ENCODE results near the gene LAMTOR3. TPM values are rescaled to one million over a fixed set of nuclear protein-coding genes. Genes with fewer than 3 reads are reported as not detected.
"Not testable (repeated sequence)": the region's sequence is repeated elsewhere in the genome, so short reads cannot be mapped to it uniquely, and the experiment has no call there.

Gene LAMTOR3
- total RNA-seq, 4 donors from 2014 or later: 37.9 to 87.0 (median 40.3) TPM

DNA sequence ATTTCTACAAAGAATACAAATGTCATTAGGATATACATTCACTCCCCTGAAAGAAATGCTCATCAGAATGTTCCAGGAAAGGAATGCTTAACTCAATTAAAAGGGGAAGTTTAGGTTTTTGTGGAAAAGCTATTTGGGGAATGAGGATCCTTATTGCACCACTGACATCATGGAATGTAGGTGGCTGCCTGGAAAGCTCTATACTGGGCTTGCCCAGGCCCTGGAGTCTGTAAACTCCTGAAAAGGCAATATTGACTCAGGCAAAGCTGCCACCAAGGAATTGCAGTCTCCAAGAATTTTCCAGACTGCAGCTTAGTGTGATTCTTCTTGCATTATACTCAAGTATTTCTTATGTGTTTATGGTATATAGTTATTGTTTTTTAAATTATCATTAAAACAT, 61.9 kb downstream of the LAMTOR3 start:
- DNase-seq: no peak
- Histone ChIP-seq H3K27me3 (no peaks in the 10 kb centered on the region), H3K36me3 (no peaks in the 10 kb centered on the region), H3K4me3 (no peak overlapping the region), H3K9me3 (no peaks in the 10 kb centered on the region), H3K4me1 (no peaks in the 10 kb centered on the region), H3K27ac (no peak overlapping the region)
- TF ChIP-seq, protein P1, sequence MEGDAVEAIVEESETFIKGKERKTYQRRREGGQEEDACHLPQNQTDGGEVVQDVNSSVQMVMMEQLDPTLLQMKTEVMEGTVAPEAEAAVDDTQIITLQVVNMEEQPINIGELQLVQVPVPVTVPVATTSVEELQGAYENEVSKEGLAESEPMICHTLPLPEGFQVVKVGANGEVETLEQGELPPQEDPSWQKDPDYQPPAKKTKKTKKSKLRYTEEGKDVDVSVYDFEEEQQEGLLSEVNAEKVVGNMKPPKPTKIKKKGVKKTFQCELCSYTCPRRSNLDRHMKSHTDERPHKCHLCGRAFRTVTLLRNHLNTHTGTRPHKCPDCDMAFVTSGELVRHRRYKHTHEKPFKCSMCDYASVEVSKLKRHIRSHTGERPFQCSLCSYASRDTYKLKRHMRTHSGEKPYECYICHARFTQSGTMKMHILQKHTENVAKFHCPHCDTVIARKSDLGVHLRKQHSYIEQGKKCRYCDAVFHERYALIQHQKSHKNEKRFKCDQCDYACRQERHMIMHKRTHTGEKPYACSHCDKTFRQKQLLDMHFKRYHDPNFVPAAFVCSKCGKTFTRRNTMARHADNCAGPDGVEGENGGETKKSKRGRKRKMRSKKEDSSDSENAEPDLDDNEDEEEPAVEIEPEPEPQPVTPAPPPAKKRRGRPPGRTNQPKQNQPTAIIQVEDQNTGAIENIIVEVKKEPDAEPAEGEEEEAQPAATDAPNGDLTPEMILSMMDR (IDR thresholded peaks at IDR 0.05): no peak
- no peak for TF ChIP-seq POLR2A (IDR thresholded peaks at IDR 0.05)
- intact Hi-C loops (cut with DNase I; ENCODE audit: low total_unique reads): no loop called here

DNA sequence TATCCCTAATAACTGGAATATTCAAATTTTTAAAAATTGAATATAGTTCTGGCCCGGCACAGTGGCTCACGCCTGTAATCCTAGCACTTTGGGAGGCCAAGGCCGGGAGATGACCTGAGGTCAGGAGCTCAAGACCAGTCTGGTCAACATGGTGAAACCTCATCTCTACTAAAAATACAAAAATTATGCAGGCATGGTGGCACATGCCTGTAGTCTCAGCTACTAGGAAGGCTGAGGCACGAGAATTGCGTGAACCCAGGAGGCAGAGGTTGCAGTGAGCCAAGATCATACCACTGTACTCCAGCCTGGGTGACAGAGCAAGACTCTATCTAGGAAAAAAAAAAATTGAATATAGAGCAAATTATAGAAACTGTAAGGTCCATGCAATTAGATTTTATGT, 64.2 kb downstream of the LAMTOR3 start:
- H3K27ac ChIP-seq; H3K4me3 ChIP-seq; intact Hi-C loops (cut with DNase I; ENCODE audit: low total_unique reads); H3K27me3 ChIP-seq; H3K4me1 ChIP-seq; DNase-seq; H3K36me3 ChIP-seq; H3K9me3 ChIP-seq: not testable (repeated sequence)

DNA sequence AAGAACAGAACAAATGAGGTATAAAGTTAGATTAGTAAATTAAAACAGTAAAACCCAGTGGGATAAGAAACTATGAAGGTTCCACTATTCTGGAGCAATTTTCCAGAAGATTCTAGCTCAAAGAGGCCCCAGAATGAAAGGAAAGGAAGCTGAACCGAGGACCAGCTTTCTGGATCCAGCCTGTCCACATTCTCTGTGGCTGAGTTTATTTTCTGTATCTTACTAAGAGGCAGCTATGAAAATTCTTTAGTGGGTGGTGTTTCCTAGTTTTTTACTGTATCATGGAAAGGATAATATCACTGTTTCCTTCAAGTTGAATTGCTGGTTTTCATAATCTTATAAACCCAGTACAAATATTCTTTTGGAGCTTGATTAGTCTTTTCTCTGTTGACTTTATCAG, 65.8 kb downstream of the LAMTOR3 start:
- Histone ChIP-seq H3K4me3 (no peak overlapping the region), H3K27me3 (no peaks in the 10 kb centered on the region), H3K9me3 (no peaks in the 10 kb centered on the region), H3K36me3 (no peaks in the 10 kb centered on the region), H3K4me1 (no peaks in the 10 kb centered on the region), H3K27ac (peak overlapping the region; percentile 37 to 61)
- no peak for DNase-seq
- intact Hi-C loops (cut with DNase I; ENCODE audit: low total_unique reads): no loop called here
- no peak for TF ChIP-seq POLR2A (IDR thresholded peaks at IDR 0.05)
- TF ChIP-seq, protein P1 (IDR thresholded peaks at IDR 0.05): no peak

Other genes starting within 250 kb of the LAMTOR3 start
- under 1 TPM in 1 of 4 donors, not detected in 3; 0.21 TPM for gene C4orf54, start 236.6 kb downstream of the LAMTOR3 start, total RNA-seq
- 1 to 10 TPM; 1.8 to 7.2 (median 2.8) TPM for gene DAPP1, start 77.6 kb downstream of the LAMTOR3 start, total RNA-seq
- 100 to 1,000 TPM in 1 of 4 donors, 10 to 100 TPM in 3; 33.5 to 151 (median 71.5) TPM for gene DNAJB14, start 52.2 kb upstream of the LAMTOR3 start, total RNA-seq
- 100 to 1,000 TPM in 3 of 4 donors, 10 to 100 TPM in 1; 99.7 to 206 (median 134) TPM for gene H2AZ1, start 55.8 kb upstream of the LAMTOR3 start, total RNA-seq

Data from uterus (tissue), 4 donors.